ENCODE measurements around the gene LMAN1L.

LMAN1L gene

DNA sequence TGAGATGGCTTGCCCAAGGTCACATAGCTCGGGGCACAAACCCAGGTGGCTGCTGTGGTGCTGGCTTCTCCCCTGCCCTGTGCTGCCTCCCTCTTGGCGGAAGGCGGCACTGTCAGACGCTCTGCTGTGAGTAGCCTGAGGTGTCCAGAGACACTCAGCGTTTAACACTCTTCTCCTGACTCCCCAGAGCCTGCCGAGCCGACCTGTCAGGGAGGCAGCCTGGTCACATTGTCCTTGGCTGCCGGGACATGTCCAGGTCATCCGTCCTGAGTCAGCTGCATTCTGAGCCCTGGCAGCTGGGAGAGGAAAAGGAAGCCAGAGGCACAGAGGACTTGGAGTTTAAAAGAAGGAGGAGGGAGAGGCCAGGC lies 4.7 kb downstream of the LMAN1L start:
- DNase-seq, result no peak

DNA sequence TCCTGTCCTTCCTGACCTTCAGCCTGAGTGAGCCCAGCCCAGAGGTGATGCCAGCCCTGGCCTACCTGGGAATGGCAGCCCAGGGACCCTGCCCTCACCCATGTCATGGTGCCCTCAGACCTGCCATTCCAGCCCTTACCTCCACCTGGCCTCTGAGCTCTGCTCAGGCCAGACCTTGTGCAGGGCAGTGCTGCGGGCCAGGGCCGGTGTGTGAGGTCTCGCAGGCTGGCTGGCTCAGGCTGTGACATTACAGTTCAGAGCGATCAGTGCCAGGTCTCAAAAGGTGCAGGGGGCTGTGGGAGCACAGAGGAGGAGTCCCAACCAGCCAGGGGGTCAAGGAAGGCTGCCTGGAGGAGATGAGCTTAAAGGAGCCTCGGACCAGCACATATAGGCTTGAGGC lies 7.4 kb downstream of the LMAN1L start:
- DNase-seq, result no peak

DNA sequence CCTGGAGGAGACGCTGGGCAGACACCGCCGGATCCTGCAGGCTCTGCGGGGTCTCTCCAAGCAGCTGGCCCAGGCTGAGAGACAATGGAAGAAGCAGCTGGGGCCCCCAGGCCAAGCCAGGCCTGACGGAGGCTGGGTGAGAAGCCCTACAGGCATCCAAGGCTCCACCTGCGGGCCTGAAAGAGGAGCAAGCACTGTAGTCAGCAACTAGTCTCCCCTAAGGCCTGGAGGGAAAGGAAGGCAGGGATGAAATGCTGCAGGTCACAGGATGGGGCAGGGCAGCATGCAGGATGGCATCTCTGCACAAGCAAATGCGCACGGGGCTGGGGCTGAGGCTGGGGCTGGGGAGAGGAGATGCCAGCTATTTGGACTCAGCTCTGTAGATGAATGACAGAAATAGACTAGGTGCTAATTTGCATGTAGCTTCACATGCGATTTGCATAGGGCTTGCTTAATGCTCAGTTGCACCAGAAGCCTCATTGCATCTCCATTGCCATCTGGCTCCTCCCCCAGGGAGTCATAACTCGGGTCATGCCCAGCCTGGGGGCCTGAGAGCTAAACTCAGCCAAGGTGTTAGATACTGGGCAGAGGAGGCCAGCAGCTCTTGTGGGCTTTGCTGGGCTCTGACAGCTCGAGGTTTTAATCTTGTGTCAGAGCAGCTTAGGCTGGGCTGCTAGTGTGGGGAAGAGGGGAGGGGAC lies 8.6 kb downstream of the LMAN1L start:
- DNase-seq, result no peak

DNA sequence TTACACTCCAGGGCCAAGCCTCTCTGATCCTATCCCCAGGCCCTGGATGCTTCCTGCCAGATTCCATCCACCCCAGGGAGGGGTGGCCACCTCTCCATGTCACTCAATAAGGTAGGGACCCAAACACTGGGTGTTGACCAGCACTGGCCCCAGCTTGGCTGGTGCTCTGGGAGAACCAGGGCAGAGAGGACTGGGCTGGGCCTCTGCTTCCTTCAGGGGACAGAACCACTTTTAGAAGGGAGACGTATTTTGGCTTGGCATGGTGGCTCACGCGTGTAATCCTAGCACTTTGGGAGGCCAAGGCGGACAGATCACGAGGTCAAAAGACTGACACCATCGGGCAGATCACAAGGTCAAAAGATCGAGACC lies 9.1 kb downstream of the LMAN1L start:
- no peak for DNase-seq

DNA sequence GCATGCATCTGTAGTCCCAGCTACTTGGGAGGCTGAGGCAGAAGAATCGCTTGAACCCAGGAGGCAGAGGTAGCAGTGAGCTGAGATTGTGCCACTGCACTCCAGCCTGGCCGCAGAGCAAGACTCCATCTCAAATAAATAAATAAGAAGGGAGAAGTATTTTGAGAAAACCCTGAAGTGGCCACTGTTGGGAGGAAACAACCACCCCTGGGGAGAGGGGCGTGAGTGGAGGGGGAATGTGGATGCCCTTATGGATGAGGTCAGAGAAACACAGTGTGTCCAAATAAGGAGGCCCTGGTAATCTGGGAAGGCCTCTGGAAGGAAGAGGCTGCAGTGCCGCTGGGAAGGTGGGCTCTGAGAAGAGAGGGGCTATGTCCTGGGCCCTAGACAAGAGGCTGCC lies 9.6 kb downstream of the LMAN1L start:
- DNase-seq, result no peak

DNA sequence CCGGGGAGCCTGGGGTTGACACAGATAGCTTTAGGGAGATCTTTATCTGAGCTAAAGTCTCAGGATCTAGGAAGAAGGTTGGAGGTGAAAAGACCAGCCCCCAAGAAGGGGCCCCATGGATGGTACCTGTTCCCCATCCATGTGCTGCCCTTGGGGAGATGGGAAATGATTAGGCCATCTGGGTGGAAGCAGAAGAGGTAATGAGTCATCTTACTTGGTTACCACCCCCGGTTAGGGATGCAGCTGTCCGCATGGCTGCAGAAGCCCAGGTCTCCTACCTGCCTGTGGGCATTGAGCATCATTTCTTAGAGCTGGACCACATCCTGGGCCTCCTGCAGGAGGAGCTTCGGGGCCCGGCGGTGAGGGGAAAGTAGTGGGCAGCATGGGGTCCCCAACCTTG lies 10.7 kb downstream of the LMAN1L start:
- no peak for DNase-seq

DNA sequence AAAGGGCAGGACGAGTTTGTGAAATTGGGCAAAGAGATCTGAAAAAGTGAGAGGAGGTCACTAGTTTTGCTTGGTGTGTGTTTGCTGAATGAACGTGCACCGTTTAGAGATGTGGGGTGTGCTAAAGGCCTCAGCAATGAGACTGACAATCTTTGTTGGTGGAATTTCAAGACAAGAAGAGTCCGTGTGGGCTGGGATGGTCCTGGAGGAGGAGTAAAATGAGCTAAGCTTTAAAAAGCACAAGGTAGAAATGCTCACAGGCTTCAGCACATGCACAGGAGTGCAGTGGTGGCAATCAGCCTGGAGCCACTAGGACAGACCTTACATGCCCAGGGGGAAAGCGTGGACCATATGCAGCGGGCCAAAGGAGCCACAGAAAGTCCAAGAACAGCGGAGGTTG lies 12.3 kb downstream of the LMAN1L start:
- no peak for DNase-seq

DNA sequence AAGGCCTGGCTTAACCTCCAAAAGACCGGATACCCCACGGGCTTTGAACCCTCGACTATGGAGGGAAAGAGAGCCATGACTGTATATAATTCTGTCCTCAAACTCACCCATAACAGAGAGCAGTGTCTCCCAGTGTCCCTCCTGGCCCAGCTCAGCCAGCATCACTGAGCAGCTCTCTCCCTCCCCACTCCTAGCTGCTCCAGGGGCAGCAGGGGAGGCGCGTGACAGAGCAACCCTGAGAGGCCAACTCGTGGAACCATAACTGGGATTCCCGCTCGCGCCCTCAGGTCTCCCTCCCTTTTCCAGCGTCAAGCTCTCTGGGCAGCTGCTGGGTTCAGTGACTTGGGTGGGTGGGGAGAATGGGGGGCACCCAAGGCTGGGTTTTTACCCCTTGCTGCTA lies 13.2 kb downstream of the LMAN1L start:
- no peak for DNase-seq

DNA sequence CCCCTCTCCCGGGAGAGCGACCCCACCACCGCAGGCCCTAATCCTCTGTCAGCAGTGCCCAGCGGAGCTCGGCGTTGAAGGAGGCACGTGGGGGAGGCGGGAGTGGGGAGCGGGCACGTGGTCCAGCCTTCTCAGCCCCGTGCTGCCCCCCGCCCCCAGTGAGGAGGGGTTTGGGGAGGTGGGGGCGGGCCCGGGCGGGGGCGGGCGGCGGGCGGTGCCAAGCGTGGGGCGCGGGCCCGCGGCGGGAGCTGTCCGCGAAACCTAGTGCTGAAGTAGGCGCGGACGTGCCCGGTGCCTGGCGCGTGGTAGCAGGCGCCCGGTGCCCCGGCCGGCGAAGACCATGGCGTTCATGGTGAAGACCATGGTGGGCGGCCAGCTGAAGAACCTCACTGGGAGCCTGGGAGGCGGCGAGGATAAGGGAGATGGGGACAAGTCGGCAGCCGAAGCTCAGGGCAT lies 13.8 kb downstream of the LMAN1L start, which contains the start of gene CPLX3:
TSS of gene CPLX3 (plus strand) at position 264 of the 456 bp plus-strand sequence. CDS start at position 341, 77 bp downstream.
- no peak for DNase-seq

DNA sequence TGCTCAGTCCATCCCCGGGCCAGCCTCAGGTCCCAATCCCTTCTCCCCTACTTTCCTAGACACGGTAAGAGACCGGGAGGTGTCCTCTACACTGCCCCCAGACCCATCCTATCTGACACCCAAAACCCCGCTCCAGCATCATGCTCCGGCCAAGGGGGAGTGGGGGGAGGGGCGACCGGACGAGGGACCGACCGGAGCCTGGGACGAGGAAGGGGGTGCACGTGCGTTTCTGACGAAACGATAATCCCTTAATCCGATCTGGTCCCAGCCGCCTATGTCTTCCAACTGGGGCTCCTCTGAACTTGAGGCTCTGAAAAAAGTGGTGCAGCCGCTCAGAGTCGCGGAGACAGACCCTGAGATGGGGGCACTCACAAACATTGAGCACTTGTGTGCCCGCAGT lies 14.3 kb downstream of the LMAN1L start:
- no peak for DNase-seq

DNA sequence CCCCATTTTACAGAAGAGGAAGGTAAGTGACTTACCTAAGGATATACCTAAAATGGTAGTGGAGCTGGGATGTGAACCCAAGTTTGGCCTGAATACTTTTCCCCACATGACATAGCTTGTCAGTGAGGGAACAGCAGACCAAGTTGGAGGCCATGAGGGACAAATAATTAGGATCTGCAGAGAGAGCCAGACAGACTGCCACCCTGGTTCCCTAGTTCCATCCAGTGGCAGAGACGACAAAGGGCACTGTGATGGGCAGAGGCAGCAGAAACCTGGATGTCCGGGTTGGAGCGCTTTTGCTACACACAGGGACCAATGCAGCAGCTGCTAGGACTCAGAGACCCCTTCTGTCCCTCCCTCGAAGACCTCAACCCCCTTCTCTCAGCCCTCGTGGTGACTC lies 15.0 kb downstream of the LMAN1L start:
- DNase-seq, result no peak

DNA sequence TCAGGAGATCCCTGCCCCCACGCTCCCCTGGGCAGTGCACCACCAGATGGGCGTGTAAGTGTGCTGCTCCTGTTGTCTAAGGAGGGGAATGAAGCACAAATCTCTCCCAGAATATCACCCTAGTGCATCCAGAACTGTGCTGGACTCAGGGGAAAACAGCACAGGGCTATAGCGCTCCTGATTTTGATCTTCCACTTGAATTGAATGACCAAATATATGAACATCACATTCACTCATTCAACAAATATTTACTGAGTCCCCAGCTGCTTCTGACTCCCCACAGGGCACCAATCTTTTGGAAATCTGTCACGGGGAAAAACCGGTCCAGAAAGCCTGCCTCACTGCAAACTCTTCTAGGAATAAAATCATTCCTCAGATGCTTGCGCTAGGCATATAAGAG lies 16.2 kb downstream of the LMAN1L start:
- no peak for DNase-seq

DNA sequence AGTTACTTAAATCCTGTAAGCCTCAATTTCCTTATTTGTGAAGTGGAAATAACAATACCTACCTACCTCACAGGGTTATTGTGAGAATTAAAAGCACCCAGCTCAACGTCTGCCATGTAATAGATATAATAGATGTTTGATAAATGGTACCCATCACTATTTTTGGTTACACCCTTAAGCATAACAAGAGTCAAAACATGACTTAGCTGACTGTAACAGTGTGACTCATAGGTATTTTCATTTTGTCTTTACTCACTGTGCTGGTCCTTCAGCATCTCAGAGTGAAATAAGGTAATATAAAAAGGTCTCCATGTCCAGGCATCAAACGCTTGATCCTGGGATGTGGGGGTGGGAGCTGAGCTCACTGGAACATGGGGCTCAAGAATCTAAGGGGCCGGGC lies 16.9 kb downstream of the LMAN1L start:
- DNase-seq, result no peak

DNA sequence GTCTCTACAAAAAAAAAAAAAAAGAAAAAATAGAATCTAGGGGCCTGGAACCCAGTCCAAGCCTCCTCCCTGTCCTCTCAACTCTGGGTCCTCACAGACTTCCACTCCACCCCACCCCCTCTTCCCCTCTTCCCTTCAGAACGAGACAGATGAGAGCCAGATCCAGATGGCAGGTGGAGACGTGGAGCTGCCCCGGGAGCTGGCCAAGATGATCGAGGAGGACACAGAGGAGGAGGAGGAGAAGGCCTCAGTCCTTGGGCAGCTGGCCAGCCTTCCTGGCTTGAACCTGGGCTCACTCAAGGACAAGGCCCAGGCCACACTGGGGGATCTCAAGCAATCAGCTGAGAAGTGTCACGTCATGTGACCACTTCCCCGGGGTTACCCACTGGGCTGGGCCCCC lies 17.4 kb downstream of the LMAN1L start:
- DNase-seq, result no peak

DNA sequence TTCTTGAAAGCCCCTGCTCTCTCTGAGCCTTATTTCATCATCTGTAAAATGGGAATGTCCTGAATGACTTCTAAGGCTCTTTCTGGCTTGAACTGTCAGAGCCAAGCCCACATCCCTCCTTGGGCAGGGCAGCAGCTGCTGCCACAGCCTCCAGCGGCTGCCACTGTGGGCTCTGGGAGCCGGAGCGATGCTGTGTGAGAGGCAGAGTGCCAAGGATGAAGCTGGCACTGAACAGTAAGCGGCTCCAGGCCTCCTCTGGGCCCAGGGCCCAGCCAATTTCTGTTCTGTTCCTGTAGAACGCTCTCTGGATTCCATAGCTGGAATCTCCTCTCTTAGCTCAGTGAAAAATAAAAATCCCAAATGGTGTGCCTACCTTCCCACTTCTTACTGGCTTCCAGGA lies 18.2 kb downstream of the LMAN1L start:
- no peak for DNase-seq

DNA sequence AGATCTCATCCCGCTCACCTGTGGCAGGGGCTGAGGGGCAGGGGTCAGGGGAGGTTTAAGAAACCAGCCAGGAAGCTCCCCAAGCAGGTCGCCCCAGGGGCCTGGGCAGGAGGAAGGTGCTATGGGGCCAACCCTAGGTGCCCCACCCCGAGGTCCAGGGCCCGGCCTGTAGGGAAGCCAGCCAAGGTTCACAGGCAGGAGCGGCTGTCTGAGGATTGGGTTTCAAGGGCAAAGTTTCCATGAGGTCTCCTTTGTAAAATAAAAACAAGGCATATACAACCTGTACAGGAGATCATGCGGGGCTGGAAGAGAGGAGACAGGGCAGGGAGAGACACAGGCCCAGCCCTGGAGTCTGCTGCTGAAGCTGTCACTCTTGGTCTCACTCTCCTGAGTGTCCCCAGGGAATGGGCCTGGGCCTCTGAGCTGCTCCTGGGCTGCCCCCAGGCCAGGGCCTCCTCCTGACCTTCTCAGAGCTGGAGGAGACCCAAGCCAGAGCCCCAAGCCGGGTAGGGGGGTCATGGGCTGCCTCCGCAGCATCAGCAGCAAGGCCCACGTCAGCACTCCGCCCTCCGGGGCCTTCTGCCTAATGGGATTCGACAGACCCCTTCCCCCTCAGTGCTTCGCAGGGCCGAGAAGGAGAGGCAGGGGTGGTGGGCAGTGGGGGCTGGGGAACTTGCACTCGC lies 19.3 kb downstream of the LMAN1L start:
- DNase-seq, result no peak

DNA sequence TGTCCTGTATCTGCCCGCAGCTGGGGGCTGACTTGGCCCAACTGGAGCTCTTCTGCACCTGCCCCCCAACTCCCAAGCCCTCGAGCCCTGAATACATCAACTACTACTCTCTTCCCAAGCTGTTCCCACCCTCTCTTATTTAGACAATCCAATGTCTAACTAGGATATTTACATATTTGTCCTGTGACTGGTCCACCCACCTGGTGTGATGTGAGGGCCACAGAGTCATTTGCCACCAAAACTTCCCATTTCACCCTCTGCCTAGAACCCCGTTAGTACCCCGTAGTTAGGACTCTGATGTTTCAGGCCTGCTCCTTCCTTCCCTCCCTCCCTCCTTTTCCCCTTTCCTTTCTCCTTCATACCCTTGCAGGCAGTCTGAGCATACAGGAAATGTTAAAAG lies 20.2 kb downstream of the LMAN1L start:
- DNase-seq, result no peak

DNA sequence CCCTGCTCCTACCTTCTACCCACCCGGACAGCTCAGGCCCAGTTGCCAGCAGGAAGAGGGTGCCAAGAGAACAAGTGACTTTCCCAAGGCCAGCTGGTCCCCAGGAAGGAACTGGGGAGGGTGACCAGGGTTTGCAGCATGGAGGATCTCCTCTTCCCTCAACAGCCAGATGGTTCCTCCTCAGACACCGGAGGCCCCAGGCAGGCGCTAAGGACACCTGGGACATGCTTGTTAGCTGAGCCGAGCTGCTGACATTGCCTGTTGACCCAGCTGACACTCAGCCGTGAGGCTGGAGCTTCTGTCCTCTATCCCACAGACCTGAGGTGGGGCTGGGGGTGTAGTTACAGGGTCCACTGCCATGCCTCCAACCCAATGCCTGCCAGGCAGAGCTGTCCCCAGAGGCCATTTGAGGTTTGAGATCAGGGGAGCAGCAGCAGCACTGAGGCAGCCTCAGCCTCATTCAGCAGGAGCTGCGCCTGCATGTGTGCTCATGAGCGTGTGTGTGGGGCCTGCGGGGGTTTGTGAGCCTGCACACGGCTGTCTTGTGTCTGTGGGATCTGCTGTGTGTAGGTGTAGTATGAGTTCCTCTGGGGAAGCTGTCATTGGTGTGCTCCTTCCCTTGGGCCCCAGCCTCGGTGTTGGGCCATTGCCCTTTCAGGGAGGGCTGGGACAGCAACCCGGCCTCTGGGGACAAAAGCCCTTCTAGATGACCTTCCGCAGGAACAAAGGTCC lies 20.9 kb downstream of the LMAN1L start:
- no peak for DNase-seq

DNA sequence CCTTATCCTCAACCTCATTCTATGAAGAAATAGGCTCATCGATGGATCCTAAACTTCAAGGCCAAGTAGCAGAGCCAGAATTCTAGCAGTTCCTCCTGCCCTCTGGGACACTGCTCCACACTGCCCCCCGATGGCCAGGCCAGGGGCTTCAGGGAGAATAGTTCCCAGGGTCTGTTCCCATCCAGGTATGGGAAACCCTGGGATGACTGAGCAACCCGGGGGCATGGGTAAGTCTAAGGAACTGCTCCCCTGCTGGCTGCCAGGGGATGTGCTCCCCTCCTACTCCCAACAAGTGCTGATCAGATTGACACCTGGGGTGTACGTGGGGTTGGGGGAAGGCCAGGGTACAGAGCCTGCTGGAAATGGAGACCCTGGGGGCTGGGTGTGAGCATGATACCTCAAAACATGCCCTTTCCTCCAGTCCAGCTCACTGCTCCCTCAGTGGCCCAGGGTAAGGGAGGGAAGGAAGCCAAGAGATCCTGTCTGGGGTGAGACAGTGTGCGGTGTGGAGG lies 22.7 kb downstream of the LMAN1L start:
- DNase-seq, result no peak

DNA sequence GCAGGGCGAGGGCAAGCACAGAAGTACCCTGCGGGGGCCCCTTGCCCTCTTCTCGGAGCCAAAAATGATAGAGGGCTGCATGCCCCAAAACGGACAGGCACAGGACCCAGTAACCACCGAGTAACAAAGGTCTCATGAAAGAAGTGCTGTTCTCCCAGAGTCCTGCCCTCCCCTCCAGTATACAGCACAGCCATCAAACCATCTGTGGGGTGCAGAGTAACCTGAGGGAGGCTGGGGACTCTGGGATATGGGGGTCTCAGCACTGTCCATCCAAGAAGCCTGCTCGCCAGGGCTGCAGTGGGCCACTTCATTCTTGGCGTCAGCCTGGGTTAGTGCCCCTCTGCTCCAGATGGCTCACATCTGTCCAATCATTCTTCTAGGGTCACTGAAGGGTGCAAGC lies 24.2 kb downstream of the LMAN1L start:
- DNase-seq, result no peak

DNA sequence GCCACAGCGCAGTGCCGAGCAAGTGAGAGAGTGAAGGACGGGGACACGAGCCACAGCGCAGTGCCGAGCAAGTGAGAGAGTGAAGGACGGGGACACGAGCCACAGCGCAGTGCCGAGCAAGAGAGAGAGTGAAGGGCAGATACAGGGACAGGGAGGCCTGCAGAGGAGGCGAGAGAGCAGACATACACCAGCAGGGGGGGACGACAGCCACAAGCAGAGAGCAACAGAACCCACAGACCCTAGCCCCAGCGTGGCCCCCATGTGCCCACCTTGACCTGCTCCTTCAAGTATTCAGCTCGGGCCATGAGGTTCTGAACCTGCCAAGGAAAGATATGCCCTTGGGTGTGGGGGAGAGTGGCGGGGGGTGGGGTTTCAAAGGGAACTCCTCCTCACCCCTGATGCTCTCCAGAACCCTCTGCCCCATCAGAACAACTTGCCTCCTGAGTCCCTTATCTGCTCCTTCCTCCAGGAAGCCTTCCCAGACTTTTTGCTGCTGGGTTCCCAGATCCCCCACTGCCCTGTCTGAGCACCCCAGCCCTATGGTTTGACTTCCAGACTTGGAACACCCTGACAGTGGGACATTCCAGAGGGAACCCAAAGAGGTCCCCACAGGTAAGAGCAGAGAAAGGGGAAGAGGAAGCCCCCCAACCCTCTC lies 25.0 kb downstream of the LMAN1L start:
- DNase-seq, result no peak

DNA sequence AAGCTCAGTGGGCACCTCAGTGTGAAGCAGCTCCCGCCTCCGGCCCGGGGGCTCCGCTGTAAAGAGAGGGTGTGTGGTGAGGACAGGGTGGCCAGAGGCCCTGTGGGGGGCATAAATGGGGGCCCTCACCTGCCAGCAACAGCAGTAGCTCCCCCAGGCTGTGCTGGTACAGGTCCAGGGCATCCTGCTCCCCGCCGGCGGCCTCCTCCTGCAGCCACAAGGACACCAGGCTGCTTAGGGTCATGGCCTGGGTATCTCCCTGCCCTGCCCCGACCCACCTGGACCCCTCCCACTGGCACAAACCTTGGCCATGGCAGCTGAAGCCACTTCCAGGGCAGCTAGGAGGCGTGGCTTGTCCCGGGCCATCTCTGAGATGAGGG lies 25.5 kb downstream of the LMAN1L start:
- DNase-seq, result no peak

DNA sequence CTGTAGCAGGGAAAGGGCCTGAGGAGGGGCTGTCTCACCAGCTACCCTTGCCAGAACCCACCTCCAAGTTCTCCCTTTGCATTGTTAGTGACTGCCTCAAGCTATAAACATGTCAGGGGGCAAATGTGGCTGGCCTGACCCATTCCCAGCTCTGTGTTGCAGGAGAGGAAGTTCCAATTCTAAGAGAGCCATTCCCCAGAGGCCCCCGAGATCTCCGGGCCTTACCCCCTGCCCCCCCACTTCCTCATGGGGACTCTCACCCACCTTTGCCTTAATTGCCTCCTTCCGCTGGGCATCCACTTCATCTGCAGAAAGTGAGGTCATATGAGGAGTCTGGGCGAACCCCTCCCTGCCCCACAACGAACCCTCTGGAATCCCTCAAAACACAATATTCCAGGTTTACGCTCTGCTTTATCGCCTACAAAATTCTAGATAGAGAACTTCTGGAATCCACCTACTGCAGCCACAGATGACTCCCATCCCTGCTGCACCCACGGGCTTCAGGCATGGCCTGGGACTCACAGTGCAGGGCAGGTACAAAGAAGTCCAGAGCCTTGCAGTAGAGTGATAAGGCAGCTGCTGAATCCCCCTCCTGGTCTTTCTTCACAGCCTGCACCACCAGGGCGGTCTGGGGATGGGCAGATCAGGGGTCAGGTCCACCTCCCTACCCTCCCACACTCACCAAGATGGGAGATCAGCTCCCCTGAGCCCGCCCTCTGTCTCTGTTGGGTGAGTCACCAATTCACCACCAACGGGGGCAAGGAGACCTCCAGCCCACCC lies 26.3 kb downstream of the LMAN1L start:
- DNase-seq, result no peak

Data from KG1 (cell line).